Measurements from ENCODE around the gene UBE2E3.

- TF ChIP-seq, protein P1, sequence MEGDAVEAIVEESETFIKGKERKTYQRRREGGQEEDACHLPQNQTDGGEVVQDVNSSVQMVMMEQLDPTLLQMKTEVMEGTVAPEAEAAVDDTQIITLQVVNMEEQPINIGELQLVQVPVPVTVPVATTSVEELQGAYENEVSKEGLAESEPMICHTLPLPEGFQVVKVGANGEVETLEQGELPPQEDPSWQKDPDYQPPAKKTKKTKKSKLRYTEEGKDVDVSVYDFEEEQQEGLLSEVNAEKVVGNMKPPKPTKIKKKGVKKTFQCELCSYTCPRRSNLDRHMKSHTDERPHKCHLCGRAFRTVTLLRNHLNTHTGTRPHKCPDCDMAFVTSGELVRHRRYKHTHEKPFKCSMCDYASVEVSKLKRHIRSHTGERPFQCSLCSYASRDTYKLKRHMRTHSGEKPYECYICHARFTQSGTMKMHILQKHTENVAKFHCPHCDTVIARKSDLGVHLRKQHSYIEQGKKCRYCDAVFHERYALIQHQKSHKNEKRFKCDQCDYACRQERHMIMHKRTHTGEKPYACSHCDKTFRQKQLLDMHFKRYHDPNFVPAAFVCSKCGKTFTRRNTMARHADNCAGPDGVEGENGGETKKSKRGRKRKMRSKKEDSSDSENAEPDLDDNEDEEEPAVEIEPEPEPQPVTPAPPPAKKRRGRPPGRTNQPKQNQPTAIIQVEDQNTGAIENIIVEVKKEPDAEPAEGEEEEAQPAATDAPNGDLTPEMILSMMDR (IDR thresholded peaks at IDR 0.05): no peak
- TF ChIP-seq ZFX (IDR thresholded peaks at IDR 0.05; ENCODE audit: borderline replicate concordance): no peak
Observed at GRCh38 chr2:181021199-181021789, 40.9 kb downstream of the UBE2E3 start.

All from 22Rv1 (cell line).